Activated CD8-positive, alpha-beta memory T cell treated with anti-CD3 and anti-CD28 coated beads for 1 hour (primary cell): ENCODE data around the gene SMOC2.
"Not testable (repeated sequence)": the region's sequence is repeated elsewhere in the genome, so short reads cannot be mapped to it uniquely, and the experiment has no call there.

Source experiments
- DNase-seq, 2 donors: peaks; one replicate each; pipeline ENCODE4 v3.0.0-alpha.2; 2020; ENCODE audit warnings: low read depth in 1 of 2; ENCODE audit errors: extremely low read depth in 1 of 2

SMOC2 gene

DNA sequence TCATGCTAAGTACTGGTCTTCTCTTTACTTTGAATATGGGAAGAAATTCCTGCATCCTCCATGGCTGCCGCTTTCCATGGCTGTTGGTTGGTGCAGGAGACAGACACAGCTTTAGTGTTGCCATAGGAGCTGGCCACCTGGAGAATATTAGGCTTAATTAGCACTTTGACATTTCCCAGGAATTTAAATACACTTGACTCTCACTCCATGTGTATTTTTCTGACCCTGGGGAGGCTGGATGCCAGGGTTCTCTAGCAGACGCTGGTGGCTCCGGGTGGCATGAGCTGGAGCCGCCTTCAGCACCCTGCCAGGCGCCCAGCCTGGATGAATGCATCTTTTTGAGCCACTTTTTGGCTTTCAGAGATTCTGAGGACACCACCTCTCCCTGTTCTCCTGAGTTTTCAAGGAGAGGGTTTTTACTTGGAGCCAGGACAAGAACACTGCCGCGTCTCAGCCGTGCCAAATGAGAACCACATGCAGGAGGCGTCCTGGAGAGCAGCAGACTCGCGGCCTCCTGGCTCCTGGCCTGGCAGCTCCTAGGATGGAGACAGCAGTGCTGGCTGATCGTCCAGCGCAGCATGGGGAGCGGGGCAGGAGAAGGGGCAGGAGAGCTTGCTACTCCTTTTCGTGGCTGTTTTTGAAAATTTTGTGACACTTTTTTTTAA is 258.8 kb downstream of the SMOC2 start:
- no peak for DNase-seq

DNA sequence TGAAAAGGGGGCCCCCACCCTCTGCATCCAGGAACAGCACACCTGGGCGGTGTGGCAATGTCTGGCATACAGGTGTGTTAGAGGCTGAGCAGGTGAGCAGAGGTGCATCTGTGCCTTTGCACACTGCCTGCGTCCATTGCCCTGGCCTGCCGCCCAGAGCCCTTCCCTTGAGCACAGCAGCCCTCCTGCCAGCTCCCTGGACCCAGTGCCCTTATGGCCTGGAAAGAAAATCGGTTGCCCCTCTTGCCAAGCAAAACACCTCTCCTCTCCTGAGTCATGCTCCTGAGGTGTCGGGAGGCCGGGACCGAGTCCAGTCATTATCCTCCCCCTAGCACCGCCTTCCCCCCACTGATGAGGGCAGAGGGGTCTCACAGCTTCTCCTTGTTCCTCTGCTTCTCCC is 259.9 kb downstream of the SMOC2 start:
- DNase-seq = no peak

DNA sequence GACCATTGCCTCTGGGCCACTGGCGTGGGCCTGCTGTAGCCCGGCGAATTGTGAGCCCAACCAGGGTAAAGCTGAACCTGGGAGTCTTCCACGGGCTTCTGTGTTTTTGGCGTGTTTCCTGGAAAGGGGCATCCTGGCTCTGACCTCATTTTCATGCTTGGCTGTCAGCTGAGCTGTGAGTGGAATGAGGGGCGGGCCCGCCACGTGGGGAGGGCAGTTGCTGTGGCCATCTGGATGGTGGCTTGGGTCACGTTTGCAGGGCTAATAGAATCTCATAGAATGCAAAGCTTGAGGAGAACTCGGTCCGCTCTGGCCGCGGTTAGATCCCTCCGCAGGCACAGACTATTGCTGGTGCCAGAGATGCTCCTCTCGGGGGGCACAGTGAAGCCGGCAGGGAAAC is 263.0 kb downstream of the SMOC2 start:
- no peak for DNase-seq

DNA sequence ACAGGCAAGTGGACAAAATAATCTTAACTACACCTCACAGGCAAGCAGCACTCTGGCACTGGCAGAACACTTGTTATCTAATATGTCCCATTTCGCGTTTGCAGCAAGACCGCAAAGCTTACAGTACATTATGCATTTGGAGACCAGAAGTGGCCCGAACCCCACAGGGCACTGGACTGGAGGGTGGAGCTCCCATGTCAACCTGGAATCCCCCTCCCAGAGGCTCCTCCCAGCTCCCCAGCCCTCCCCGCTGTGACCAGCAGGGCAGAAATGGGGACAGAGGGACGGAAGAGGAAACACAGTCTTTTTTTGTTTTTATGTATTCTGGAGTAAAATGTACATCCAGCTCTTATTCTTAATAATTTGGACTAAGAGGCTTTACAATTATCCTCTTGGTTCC is 263.7 kb downstream of the SMOC2 start:
- DNase-seq = no peak

DNA sequence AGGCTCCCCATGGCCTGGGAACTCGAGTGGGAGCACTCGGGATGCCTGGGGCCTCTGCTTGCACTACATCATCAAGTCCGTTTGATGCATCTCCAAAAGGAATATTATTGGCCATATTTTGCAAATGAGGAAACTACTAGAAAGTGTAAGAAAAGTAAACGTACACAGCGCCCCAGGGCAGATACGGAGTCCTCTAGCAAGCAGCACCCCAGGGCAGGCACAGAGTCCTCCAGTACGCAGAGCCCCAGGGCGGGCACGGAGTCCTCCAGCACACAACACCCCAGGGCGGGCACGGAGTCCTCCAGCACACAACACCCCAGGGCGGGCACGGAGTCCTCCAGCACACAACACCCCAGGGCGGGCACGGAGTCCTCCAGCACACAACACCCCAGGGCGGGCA is 264.3 kb downstream of the SMOC2 start:
- not testable (repeated sequence) for DNase-seq

DNA sequence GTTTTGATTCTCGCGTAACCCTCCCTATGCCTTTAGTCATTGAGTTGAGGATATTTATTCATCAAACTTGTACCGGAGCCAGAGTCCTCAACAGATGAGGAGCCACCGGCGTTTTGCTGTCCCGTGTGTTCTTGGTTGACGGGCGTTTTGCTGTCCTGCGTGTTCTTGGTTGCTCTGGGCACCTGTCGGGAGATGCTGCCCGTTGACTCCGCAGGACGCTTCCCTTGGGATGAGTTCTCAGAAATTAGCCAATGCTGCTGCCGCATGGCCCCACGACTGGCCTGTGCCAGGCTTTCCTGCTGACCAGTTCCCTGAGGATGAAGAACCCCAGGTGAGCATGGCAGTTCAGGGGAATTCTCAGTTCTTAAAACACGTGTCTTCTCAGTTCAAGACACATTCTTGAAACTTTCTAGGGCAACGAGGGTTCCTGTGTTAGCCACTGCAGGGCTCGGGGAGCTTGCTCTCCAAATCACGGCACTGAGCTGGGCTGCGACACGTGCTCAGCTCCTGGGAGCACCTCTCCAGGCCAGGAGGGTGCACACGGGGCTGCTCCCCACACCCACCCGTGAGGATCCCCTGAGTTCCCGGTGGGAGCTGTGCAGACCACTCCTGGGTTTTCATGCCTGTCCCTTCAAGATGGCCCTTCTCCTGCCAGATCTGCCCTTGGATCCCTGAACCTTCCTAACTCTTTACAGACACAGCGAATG is 265.6 kb downstream of the SMOC2 start:
- no peak for DNase-seq

DNA sequence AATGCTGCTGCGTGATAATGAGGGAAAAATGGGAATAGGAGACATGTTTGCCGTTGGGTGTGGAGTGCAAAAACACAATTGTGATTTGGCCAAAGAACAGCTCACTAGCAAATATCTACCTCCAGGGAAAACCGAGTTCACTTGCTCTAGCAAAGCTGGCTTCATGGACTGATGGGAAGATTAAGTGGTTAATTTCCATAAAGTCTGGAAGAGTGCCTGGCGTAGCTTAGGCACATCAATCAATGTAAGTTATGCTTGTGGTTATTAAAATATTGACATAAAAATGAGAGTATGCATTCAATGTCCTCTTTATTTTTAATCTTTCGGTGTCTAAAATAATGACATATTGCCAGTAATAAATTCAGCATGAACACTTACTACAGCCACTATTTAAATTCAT is 267.5 kb downstream of the SMOC2 start:
- DNase-seq = no peak

DNA sequence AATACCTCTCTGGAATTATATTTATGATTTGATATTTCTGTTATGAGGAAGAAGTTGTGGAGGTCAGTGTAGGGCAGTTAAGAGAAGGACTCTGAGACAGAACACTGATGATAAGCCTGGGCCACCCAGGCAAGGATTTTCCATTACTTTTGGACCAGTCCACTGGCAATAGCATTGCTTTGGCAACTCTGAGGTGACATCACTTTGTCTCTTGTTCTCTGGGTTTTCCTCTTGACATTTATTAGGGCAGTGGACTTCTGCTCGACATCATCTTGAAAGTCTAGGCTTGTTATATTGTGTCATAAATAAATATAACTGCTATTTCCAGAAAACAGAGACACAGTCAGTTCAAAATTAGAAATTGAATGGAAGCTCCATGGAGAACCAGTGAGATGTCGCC is 268.0 kb downstream of the SMOC2 start:
- DNase-seq = no peak

DNA sequence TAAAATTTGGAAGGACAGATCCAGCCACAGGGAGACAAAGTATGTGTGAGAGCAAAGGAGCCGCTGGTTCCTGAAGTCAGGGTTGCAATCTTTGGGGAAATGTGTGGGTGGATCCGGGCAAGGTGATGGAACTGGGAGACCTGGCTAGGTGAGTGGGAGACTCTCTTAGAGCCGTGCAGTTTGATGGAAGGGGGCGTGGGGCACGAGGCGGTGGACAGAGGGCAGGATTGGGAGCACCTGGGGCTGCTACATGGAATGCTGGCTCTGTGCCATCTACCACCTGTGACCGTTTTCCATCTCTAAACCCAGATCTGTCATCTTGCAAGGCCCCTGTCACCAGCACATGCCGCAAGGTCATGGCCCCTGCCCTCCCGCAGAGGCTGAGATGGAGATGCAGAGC is 268.4 kb downstream of the SMOC2 start:
- no peak for DNase-seq

DNA sequence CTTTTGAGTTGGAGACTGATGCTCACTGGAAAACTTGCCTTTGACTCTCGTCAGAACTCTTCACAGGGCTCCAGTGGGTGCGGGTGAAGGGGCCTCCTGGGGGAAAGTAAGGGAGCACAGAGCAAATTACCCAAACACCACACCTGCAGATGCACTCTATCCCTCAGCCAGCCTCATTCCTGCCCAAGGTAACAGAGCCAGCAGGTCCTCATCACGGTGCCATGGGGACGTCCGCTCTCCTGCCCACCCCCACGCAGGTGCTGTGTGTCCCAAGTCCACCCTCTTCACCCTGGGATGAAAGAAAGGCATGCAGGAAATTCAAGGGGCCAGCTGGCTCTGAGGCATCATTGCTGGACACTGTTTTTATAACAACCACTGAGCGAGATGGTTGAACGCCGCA is 269.0 kb downstream of the SMOC2 start:
- no peak for DNase-seq

DNA sequence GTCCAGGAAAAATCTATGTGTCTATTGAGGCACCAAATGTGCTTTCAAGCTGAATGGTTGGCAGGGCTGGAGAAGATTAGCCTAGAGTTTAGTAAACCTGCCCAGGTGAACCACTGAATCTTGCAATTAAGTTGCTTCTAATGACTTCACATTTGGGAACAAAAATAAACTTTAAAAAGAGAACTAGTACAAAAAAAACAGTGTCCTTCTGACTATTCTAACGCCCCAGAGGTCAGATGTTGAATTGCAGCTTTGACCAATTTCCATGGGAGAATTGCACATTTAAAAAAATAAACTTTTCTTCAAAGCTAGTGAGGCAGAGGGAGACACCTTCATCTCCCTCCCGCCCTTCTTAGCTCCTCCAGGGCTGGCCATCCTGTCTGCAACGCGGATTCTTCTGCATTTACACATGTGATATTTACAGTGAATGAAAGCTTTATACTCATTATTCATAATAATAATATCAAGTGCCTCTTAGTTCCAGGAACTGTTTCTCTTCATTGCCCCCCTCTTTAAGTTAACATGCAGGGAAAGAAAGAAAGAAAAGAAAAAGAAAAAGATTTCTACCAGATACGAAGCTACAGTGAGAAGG is 270.2 kb downstream of the SMOC2 start:
- DNase-seq = no peak

DNA sequence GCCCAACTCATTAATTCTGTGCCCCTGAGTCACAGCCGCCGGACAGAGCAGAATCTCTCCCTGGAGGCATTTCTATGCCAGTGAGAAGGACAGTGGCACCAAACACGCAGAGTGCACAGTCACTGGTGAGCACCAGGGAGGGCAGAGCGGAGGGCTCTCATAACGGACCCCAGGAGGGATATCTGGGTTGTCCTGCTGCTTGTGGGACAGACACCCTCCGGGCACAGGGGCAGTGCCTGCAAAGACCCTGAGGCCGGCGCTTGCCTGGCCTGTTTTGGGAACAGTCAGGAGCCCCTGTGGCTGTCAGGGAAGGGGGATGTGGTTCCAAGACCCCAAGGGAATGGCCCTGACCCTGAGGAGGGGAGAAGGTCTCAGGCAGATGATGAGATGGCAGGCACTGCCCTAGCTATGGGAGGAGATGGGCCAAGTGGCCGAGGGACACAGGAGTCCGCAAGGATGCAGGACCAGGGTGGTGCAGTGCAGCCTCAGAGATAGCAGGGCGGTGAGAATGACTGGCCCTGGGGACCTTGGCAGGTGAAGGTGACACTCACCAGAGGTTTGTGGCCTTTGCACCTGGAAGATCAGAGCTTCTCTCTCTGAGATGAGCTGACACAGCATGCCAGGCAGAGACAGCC is 270.8 kb downstream of the SMOC2 start:
- no peak for DNase-seq

DNA sequence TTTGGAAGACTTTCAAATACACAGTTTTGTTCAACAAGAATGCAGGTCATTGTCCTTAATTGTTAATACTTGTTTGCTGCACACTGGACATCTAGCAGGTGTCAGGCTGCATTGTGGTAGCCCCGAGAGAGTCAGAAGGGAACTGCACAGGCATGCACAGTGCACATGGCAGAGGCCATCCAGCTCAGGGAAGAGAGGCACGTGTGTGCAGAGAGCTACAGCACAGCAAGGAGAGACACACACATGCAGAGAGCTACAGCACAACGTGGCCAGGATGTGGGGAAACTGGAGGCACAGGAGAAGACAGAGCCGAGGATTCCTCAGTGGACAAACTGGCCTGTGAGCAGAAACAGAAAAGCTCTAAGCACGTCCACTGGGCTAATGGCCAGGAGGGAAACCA is 272.0 kb downstream of the SMOC2 start:
- no peak for DNase-seq

DNA sequence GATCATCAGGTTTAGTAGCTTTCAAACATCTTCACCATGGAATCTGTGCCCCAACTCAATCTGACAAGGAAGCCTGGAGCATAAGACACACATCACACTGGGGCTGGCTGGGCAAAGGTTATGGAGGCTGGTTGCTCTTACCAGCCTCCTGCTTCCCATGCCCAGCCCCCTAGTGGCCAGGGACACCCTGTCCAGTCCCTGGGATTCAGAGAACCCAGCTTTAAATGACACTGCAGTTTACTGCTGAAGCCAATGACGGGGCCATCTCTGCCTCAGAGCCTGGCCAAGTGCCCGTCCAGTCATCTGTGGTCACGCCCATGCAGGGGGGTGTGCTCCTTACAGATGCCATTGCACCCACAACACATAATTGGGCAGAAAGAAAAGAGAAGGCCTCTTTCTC is 272.9 kb downstream of the SMOC2 start:
- DNase-seq = no peak

DNA sequence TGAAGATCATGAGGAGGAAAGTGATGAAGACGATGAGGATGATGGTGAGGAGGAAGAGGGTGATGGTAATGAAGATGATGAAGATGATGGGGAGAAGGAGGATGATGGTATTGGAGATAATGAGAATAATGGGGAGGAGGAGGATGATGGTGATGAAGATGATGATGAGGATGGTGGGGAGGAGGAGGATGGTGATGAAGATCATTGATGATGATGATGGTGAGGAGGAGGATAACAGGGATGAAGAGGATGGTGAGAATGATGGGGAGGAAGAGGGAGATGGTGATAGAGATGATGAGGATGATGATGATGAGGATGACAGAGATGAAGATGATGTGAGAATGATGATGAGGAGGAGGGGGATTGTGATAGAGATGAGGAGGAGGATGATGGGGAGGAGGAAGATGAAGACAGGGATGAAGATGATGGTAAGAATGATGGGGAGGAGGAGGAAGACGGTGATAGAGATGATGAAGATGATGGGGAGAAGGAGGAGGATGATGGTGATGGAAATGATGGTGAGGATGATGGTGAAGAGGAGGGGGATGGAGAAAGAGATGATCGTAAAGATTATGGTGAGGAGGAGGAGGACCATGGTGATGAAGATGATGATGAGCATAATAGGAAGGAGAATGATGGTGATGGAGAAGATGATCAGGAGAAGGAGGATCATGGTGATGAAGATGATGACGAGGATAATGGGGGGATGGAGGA is 273.7 kb downstream of the SMOC2 start:
- no peak for DNase-seq

DNA sequence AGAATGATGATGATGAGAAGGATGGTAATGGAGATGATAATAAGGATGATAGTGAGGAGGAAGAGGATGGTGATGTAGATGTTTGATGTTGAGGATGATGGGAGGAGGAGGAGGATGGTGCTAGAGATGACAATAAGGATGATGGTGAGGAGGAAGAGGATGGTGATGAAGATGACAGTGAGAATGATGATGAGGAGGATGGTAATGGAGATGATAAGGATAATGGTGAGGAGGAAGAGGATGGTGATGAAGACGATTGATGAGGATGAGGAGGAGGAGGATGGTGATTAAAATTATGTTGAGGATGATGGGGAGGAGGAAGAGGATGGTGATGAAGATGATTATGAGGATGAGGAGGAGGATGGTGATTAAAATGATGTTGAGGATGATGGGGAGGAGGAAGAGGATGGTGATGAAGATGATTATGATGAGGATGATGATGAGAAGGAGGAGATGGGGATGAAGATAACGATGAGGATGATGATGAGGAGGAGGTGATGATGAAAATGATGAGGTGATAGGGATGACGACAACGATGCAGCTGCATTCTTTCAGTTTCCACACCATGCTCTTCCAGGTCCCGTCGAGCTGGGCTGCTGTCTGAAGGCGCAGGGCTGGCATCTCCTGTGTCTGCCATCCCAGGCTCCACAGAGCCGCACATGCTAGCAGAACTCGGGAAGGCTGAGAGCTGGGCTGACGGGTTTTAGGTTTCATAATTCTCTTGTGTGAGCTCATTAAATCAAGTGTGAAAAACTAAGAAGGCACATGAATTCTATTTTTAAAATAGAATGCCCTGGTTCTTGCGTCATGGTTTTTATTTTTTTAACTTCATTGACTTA is 274.9 kb downstream of the SMOC2 start:
- DNase-seq = no peak

DNA sequence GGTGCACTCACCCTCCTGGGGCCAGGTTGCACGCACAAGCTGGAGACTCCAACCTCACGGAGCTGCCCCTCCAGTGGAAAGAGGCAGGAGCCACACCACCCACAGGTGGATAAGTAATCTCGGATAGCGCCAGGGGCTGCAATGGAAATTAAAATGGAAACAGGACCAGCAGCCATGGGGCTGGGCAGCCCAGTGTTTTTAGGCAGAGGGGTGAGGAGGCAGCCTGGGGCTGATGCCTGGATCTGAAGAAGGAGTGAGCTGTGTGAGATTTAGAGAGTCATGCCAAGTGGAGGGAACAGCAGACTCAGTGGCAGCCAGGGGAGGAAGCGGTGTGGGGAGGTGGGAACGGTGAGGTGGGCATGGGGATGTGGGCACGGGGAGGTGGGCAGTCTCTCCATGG is 275.6 kb downstream of the SMOC2 start:
- DNase-seq = no peak

DNA sequence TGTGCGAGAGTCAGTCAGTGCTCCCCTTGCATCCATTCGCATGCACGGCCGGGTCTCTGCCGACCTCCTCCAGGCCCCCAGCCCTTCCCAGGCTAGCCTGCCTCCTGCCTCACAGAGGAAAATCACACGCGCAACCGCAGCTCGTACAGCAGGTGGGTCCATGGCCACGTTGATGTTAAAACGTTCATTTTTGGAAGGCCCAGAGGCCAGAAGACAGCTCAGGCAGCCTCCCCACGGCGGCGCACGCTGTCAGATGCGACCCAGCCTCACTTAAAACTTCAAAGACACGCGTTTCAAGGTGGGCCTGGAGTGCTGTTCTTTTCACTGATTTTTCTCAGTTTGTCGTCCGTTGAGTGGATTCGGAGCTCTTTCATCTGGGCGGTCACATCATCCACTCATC is 276.5 kb downstream of the SMOC2 start:
- no peak for DNase-seq
